Stimulated activated CD4-positive, alpha-beta T cell treated with anti-CD3 and anti-CD28 coated beads, Interleukin-12 subunit alpha, Interleukin-12 subunit beta, amount 100 ng/mL, for 4 hours (primary cell): ENCODE results near the gene IKZF3.
"Not testable (repeated sequence)": the region's sequence is repeated elsewhere in the genome, so short reads cannot be mapped to it uniquely, and the experiment has no call there.

Source experiments
- DNase-seq: peaks from one replicate; pipeline ENCODE4 v3.0.0-alpha.2; 2020

IKZF3 gene

DNA sequence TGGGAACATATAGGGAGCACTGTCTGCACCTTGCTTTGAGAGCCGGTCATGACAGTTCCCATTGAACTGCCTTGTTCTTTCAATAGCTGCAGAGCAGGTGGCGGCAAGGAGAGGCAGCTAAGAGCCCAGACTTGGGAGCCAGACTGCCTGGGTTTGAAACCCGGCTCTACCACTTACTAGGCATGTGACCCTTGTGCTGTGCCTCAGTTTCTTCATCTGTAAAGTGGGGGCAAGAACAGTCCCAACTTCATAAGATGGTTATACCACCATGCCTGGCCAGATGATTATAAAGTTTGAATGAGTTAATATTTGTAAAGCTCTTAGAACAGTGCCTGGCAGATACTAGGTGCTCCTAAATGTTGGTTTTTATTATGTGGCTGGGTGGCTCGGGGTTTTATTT is 149.9 kb downstream of the IKZF3 start:
- DNase-seq = no peak

DNA sequence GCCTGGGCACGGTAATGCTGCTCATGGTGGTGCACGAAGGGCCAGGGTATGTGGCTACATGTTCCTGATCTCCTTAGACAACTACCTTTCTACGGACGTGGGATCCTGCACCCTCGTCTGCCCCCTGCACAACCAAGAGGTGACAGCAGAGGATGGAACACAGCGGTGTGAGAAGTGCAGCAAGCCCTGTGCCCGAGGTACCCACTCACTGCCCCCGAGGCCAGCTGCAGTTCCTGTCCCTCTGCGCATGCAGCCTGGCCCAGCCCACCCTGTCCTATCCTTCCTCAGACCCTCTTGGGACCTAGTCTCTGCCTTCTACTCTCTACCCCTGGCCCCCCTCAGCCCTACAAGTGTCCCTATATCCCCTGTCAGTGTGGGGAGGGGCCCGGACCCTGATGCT is 152.3 kb downstream of the IKZF3 start:
- DNase-seq = no peak

DNA sequence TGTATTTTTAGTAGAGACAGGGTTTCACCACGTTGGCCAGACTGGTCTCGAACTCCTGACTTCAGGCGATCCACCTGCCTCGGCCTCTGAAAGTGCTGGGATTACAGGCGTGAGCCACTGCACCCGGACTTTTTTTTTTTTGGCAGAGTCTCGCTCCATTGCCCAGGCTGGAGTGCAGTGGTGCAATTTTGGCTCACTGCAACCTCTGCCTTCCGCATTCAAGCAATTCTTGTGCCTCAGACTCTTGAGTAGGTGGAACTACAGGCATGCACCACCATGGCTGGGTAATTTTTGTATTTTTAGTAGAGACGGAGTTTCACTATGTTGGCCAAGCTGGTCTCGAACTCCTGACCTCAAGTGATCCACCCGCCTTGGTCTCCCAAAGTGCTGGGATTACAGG is 153.0 kb downstream of the IKZF3 start:
- not testable (repeated sequence) for DNase-seq

DNA sequence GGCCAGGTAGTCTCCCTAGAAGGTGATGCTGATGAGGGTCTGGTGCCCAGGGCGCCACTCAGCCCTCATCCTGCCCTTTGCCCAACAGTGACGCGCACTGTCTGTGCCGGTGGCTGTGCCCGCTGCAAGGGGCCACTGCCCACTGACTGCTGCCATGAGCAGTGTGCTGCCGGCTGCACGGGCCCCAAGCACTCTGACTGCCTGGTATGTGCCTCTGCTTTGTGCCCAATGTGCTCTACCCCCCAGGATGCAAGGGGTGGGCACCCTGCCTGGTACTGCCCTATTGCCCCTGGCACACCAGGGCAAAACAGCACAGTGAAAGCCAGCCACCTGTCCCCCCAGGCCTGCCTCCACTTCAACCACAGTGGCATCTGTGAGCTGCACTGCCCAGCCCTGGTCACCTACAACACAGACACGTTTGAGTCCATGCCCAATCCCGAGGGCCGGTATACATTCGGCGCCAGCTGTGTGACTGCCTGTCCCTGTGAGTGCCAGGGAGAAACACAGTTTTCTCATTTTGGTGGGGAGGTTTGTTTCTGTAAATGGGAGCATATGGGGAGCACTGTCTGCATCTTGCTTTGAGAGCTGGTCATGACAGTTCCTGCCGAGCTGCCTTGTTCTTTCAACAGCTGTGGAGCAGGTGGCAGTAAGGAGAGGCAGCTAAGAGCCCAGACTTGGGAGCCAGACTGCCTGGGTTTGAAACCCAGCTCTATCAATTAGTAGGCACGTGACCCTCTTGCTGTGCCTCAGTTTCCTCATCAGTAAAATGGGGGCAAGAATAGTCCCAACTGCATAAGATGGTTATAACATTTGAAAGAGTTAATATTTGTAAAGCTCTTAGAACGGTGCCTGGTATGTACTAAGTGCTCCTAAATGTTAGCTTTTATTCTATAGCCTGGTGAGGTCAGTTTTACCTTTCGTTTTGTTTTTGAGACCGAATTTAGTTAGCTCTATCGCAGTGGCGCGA is 153.8 kb downstream of the IKZF3 start:
- no peak for DNase-seq

DNA sequence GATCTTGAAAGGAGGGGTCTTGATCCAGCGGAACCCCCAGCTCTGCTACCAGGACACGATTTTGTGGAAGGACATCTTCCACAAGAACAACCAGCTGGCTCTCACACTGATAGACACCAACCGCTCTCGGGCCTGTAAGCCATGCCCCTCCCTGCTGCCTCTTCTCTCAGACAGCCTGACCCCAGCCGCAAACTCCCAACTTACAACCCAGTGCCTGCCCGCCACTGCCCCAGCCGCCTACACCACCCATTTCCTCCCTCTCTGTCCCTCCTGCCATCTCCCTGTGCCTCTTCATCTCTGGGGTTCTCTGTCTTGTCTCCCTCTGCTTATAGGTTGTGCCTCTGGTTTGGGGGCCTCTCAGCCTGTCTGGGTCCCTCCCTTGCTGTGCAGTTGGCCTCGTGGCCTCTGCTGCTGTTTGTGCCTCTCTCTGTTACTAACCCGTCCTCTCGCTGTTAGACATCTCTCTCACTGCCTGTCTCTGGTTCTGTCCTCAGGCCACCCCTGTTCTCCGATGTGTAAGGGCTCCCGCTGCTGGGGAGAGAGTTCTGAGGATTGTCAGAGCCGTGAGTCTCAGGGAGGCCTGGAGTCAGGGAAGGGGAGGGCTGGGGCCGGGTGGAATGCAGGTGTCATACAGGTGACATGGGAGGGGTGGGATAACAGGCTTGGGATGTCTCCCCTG is 154.7 kb downstream of the IKZF3 start:
- no peak for DNase-seq
